ENCODE data around the gene GNL1.

GRCh38 chr6:30513451-30513850 is 42.8 kb downstream of the GNL1 start:
- TF ChIP-seq BHLHE40 (IDR thresholded peaks at IDR 0.05; ENCODE audit: borderline replicate concordance) = no peak
- TF ChIP-seq FOXM1 (IDR thresholded peaks at IDR 0.05; ENCODE audit: borderline replicate concordance) = no peak
- no peak for TF ChIP-seq ZNF384 (IDR thresholded peaks at IDR 0.05)
- no peak for TF ChIP-seq ARNT (IDR thresholded peaks at IDR 0.05)
- no peak for TF ChIP-seq FOXK2 (IDR thresholded peaks at IDR 0.05)
- TF ChIP-seq NFRKB (IDR thresholded peaks at IDR 0.05) = no peak
- TF ChIP-seq CTBP1 (IDR thresholded peaks at IDR 0.05; ENCODE audit: borderline replicate concordance) = no peak
